Fibroblast of the aortic adventitia (primary cell): ENCODE data around the gene BMPR1A. TPM values are rescaled to one million over a fixed set of nuclear protein-coding genes. Genes with fewer than 3 reads are reported as not detected.

Experiments used
- DNase-seq: peaks from one replicate; pipeline ENCODE4 v3.0.0-alpha.2; 2010; ENCODE audit warnings: low read depth
- H3K4me3 ChIP-seq: 2 replicates; pipeline ENCODE4 v1.5.1; 2011; ENCODE audit warnings: low read depth, mild to moderate bottlenecking, control low read depth, low read length, moderate library complexity
- CTCF ChIP-seq: IDR thresholded peaks from 2 replicates; pipeline ENCODE4 v1.5.1; 2011; ENCODE audit warnings: mild to moderate bottlenecking, low read length, control low read depth, inconsistent platforms; ENCODE audit not compliant: insufficient read depth
- total RNA-seq: library from RNA; depleted of rRNA; stranded (reverse); fragments of >200 nt; gene quantifications from 2 replicates; pipeline ENCODE4 v1.2.3, GENCODE V29; 2012; ENCODE audit warnings: low replicate concordance

The BMPR1A gene
- total RNA-seq, 1 donor, result 74.7 TPM

- DNase-seq, result no peak
- no peak overlapping the region for H3K4me3 ChIP-seq
- no peak for TF ChIP-seq CTCF
These were observed 122.7 kb downstream of the BMPR1A start for GRCh38 chr10:86878983-86879713.

GRCh38 chr10:86880971-86881370 lies 124.6 kb downstream of the BMPR1A start:
- no peak for DNase-seq

DNA sequence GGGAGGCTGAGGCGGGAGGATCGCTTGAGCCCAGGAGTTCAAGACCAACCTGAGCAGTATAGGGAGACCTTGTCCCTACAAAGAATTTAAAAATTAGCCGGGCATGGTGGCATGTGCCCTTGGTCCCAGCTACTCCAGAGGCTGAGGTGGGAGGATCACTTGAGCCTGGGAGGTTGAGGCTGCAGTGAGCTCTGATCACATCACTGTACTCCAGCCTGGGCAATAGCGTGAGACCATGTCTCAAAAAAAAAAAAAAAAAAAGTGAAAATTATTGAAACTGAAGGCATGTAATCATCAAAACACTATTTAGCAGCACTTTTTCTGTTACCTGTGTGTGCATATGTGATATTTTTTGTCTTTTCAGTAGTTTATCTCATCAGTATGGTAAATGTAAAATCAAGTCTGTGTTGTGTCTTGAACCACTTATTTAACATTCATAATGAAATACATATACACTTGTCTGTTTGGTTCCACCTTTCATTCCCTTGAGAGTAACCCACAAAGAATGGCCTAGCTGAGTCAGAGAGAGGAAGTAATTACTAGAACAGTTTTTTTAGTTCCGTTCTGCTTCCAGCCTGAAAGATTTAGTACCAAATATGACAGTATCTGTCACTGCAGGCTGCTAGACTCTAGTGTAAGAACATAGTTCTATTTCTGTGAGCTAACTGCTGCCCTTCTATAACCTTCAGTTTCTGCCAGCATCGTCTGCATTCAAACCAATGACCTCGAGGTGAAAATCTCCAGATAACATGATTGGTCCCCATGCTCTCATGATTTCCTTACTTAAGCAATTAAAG lies 132.4 kb downstream of the BMPR1A start:
- DNase-seq, result peak; percentile 62
- H3K4me3 ChIP-seq, result no peak overlapping the region
- no peak for TF ChIP-seq CTCF

More at GRCh38 chr10:86880971-86881370, 124.6 kb downstream of the BMPR1A start:
- H3K4me3 ChIP-seq, result no peak overlapping the region
- no peak for TF ChIP-seq CTCF

- DNase-seq, result no peak
- H3K4me3 ChIP-seq, result no peak overlapping the region
- TF ChIP-seq CTCF, result no peak
These were observed 133.6 kb downstream of the BMPR1A start for GRCh38 chr10:86889997-86890396.

- TF ChIP-seq CTCF, result no peak
- DNase-seq, result no peak
- H3K4me3 ChIP-seq, result no peak overlapping the region
These were observed 142.1 kb downstream of the BMPR1A start for GRCh38 chr10:86898511-86898910.

- no peak for DNase-seq
- H3K4me3 ChIP-seq, result no peak overlapping the region
- TF ChIP-seq CTCF, result no peak
These were observed 142.7 kb downstream of the BMPR1A start for GRCh38 chr10:86899132-86899531.
